ENCODE measurements around the gene SART3. TPM values are rescaled to one million over a fixed set of nuclear protein-coding genes. Genes with fewer than 3 reads are reported as not detected.
"Not testable (repeated sequence)": the region's sequence is repeated elsewhere in the genome, so short reads cannot be mapped to it uniquely, and the experiment has no call there.

SART3 gene
- total RNA-seq, 1 experiment from 2014 or later = 89.4 TPM

- Histone ChIP-seq H3K27me3 (ENCODE audit: insufficient read depth, low read length) (no peaks in the 10 kb centered on the region), H3K9ac (ENCODE audit: extremely low read depth, insufficient read length, low read length) (no peak overlapping the region), H2AK5ac (ENCODE audit: insufficient read length, low read length) (no peak overlapping the region), H3K4ac (ENCODE audit: low read depth, low read length) (no peak overlapping the region), H3K4me1 (ENCODE audit: insufficient read depth, low read length) (no peaks in the 10 kb centered on the region), H2BK12ac (ENCODE audit: insufficient read length, low read depth, low read length) (no peak overlapping the region), H2BK15ac (ENCODE audit: low read depth, low read length) (no peak overlapping the region), H2BK120ac (ENCODE audit: low read depth, low read length, poor library complexity, severe bottlenecking) (no peak overlapping the region), H3K23ac (ENCODE audit: insufficient read length, low read depth, low read length) (no peak overlapping the region), H3T11ph (ENCODE audit: low read length) (no peak overlapping the region), H3K9me3 (ENCODE audit: control insufficient read depth, low read depth, low read length) (no peaks in the 10 kb centered on the region), H4K5ac (ENCODE audit: insufficient read length, low read depth, low read length) (no peak overlapping the region), H2AFZ (ENCODE audit: low read length) (no peak overlapping the region), H4K91ac (ENCODE audit: insufficient read length, low read depth, low read length) (no peak overlapping the region), H4K20me1 (ENCODE audit: control insufficient read depth, insufficient read depth, insufficient read length) (no peaks in the 10 kb centered on the region), H3K79me1 (ENCODE audit: insufficient read depth, low read depth, low read length, poor library complexity, severe bottlenecking) (no peaks in the 10 kb centered on the region), H3K79me2 (ENCODE audit: insufficient read depth, low read length) (no peaks in the 10 kb centered on the region), H3K18ac (ENCODE audit: insufficient read length, low read depth, low read length) (no peak overlapping the region), H3K4me2 (ENCODE audit: insufficient read depth, insufficient read length, low read length) (no peak overlapping the region), H3K23me2 (ENCODE audit: insufficient read length, low read depth, low read length, poor library complexity, severe bottlenecking) (no peaks in the 10 kb centered on the region), H4K8ac (replicated peaks; ENCODE audit: insufficient read length, low read depth, low read length) (no peak overlapping the region), H3K56ac (ENCODE audit: insufficient read length, low read depth, low read length) (no peak overlapping the region), H2BK5ac (ENCODE audit: insufficient read length, low read length) (no peak overlapping the region), H3K27ac (ENCODE audit: insufficient read length, low read depth, low read length) (no peak overlapping the region), H2BK20ac (ENCODE audit: low read depth, low read length, poor library complexity, severe bottlenecking) (no peak overlapping the region), H3K14ac (ENCODE audit: insufficient read depth, low read length) (no peak overlapping the region)
- H3K4me1 Mint-ChIP-seq = no peaks in the 10 kb centered on the region
- no peak for TF ChIP-seq CTCF (conservative IDR thresholded peaks at IDR 0.05)
- peaks cover 6% of the 10 kb centered on the region for H3K27me3 Mint-ChIP-seq (ENCODE audit: low read depth)
- no peak overlapping the region for H3K4me3 Mint-ChIP-seq
- H3K27ac Mint-ChIP-seq = no peak overlapping the region
- no CpG with 5 or more reads among the region's 9 CpGs for WGBS (ENCODE audit: extremely low coverage, insufficient read length, low lambda C conversion rate)
- peaks cover 9 to 10% of the 10 kb centered on the region in 2 experiments for H3K9me3 Mint-ChIP-seq
- no peak for DNase-seq
- peaks cover 4 to 11% (median 4%) of the 10 kb centered on the region in 3 experiments; a peak in 5 of 7 replicates for H3K36me3 Mint-ChIP-seq (ENCODE audit: insufficient read depth in 1 of 3, low read depth in 3 of 3)
Measured at GRCh38 chr12:108575199-108575912, 14.4 kb upstream of the SART3 start.

- H3K18ac ChIP-seq (ENCODE audit: insufficient read length, low read depth, low read length); H3K4ac ChIP-seq (ENCODE audit: low read depth, low read length); H3K27me3 Mint-ChIP-seq (ENCODE audit: low read depth); H3K79me2 ChIP-seq (ENCODE audit: insufficient read depth, low read length); H3K4me1 Mint-ChIP-seq; H3K27ac ChIP-seq (ENCODE audit: insufficient read length, low read depth, low read length); H2AK5ac ChIP-seq (ENCODE audit: insufficient read length, low read length); H3K23ac ChIP-seq (ENCODE audit: insufficient read length, low read depth, low read length); H3K79me1 ChIP-seq (ENCODE audit: insufficient read depth, low read depth, low read length, poor library complexity, severe bottlenecking); DNase-seq; H3K4me1 ChIP-seq (ENCODE audit: insufficient read depth, low read length); H2BK5ac ChIP-seq (ENCODE audit: insufficient read length, low read length); H2BK20ac ChIP-seq (ENCODE audit: low read depth, low read length, poor library complexity, severe bottlenecking); H3K4me2 ChIP-seq (ENCODE audit: insufficient read depth, insufficient read length, low read length); H3K27me3 ChIP-seq (ENCODE audit: insufficient read depth, low read length); H4K20me1 ChIP-seq (ENCODE audit: control insufficient read depth, insufficient read depth, insufficient read length); H3K14ac ChIP-seq (ENCODE audit: insufficient read depth, low read length); H2AFZ ChIP-seq (ENCODE audit: low read length); H3K4me3 Mint-ChIP-seq; H2BK15ac ChIP-seq (ENCODE audit: low read depth, low read length); H3T11ph ChIP-seq (ENCODE audit: low read length); H3K9me3 ChIP-seq (ENCODE audit: control insufficient read depth, low read depth, low read length); H3K56ac ChIP-seq (ENCODE audit: insufficient read length, low read depth, low read length); H3K9ac ChIP-seq (ENCODE audit: extremely low read depth, insufficient read length, low read length); H3K23me2 ChIP-seq (ENCODE audit: insufficient read length, low read depth, low read length, poor library complexity, severe bottlenecking); H4K91ac ChIP-seq (ENCODE audit: insufficient read length, low read depth, low read length); H2BK12ac ChIP-seq (ENCODE audit: insufficient read length, low read depth, low read length); H4K8ac ChIP-seq (replicated peaks; ENCODE audit: insufficient read length, low read depth, low read length); H4K5ac ChIP-seq (ENCODE audit: insufficient read length, low read depth, low read length); H2BK120ac ChIP-seq (ENCODE audit: low read depth, low read length, poor library complexity, severe bottlenecking): not testable (repeated sequence)
- peaks cover 9 to 10% of the 10 kb centered on the region in 2 experiments for H3K9me3 Mint-ChIP-seq
- H3K36me3 Mint-ChIP-seq (ENCODE audit: insufficient read depth in 1 of 3, low read depth in 3 of 3) = peaks cover 4 to 12% (median 4%) of the 10 kb centered on the region in 3 experiments; a peak in 6 of 7 replicates
- no CpG with 5 or more reads among the region's 1 CpG for WGBS (ENCODE audit: extremely low coverage, insufficient read length, low lambda C conversion rate)
- peak overlapping the region in 1 of 3 experiments; percentile 83; a peak in 1 of 7 replicates for H3K27ac Mint-ChIP-seq
Measured at GRCh38 chr12:108574276-108574675, 13.3 kb upstream of the SART3 start.

Measured in H9 (cell line).